Neural crest cell (in vitro differentiated cells): ENCODE data around the gene EXPH5. TPM values are rescaled to one million over a fixed set of nuclear protein-coding genes. Genes with fewer than 3 reads are reported as not detected.

ENCODE experiments used
- DNase-seq: peaks from one replicate; pipeline ENCODE4 v3.0.0; 2021; ENCODE audit warnings: low read depth, mixed read lengths, low spot score
- H3K27ac Mint-ChIP-seq: one replicate; pipeline ENCODE4 v1.8.0; 2021; ENCODE audit warnings: mild to moderate bottlenecking, mixed read lengths; ENCODE audit not compliant: unreplicated experiment
- H3K27me3 Mint-ChIP-seq: 2 replicates; pipeline ENCODE4 v1.8.0; 2021; ENCODE audit warnings: low read depth, mild to moderate bottlenecking, mixed read lengths
- H3K36me3 Mint-ChIP-seq: 2 replicates; pipeline ENCODE4 v1.8.0; 2021; ENCODE audit warnings: low read depth, mild to moderate bottlenecking, mixed read lengths
- H3K4me1 Mint-ChIP-seq: 2 replicates; pipeline ENCODE4 v1.8.0; 2021; ENCODE audit warnings: mixed read lengths
- H3K4me3 Mint-ChIP-seq: one replicate; pipeline ENCODE4 v1.8.0; 2021; ENCODE audit warnings: mild to moderate bottlenecking, mixed read lengths
- H3K9me3 Mint-ChIP-seq: 2 replicates; pipeline ENCODE4 v1.8.0; 2021; ENCODE audit warnings: mixed read lengths
- CTCF ChIP-seq: fragments of 200-600 bp; sonication (generic); conservative IDR thresholded peaks from 2 replicates; pipeline ENCODE4 v1.5.0; 2021; ENCODE audit warnings: antibody characterized with exemption, mild to moderate bottlenecking
- total RNA-seq: library from RNA; stranded (reverse); gene quantifications from 2 replicates; pipeline ENCODE4 v1.2.1, GENCODE V29; 2021

Gene EXPH5
- total RNA-seq, 1 donor from 2014 or later, result 0.68 TPM

DNA sequence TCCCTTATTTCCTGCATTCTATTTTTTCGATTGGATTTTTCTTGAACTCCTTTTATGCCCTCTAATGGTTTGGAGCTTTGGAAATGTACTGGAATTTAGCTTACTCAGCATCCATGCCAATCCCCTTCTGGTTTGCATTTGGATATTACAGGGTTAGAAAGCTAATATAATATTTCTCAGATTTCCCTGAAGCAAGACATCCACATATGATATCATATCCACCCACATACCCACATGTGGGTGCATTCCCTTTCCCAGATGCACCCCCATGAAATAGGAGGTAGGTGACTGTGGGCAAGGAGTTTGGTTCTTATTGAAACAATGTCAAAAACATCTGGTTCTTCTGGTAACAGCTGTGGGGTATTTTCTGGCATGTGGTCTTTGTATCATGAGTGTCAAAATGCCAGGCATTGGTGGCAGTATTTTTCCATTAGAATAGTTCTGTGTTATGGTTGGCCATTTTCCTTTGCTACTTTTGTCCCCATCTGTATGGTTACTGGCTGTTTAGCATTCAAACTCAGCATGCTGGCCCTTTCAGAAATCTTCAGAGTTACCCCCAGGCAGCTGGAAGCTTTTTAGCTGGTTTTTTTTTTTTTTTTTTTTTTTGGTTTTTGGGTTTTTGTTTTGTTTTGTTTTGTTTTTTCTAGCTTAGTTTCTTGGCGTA lies 38.6 kb upstream of the EXPH5 start:
- peaks cover under 1% of the 10 kb centered on the region for H3K27me3 Mint-ChIP-seq
- no peak for TF ChIP-seq CTCF
- H3K4me1 Mint-ChIP-seq, result peaks cover 7% of the 10 kb centered on the region
- no peaks in the 10 kb centered on the region for H3K36me3 Mint-ChIP-seq
- no peak overlapping the region for H3K4me3 Mint-ChIP-seq
- peaks cover 4% of the 10 kb centered on the region for H3K9me3 Mint-ChIP-seq
- H3K27ac Mint-ChIP-seq, result no peak overlapping the region
- DNase-seq, result no peak

DNA sequence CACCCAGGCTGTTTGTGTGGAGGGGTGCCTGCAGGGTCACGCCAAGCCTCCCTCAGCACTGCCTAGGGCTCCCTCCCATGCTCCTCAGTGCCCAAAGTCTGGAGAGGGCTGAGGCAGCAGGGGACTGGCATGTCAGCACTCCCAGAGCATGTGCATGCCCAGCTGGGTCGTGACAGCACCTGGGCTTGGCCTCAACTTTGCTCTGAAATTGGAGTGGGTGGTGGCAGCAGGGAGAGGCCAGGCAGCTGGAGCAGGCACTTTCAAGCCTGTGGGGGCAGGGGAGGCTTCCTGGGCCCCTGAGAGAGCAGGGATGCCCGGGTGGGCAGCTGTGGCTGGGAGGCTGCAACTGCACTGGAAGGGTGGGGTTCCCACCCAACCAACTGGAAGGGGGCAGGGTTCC lies 35.7 kb upstream of the EXPH5 start:
- peaks cover 7% of the 10 kb centered on the region for H3K4me1 Mint-ChIP-seq
- no peak for DNase-seq
- H3K4me3 Mint-ChIP-seq, result no peak overlapping the region
- no peak overlapping the region for H3K27ac Mint-ChIP-seq
- no peak for TF ChIP-seq CTCF
- peaks cover 4% of the 10 kb centered on the region for H3K9me3 Mint-ChIP-seq
- no peaks in the 10 kb centered on the region for H3K27me3 Mint-ChIP-seq
- no peaks in the 10 kb centered on the region for H3K36me3 Mint-ChIP-seq

- Mint-ChIP-seq H3K9me3 (peaks cover 4% of the 10 kb centered on the region), H3K27me3 (no peaks in the 10 kb centered on the region), H3K36me3 (no peaks in the 10 kb centered on the region), H3K27ac (no peak overlapping the region), H3K4me3 (no peak overlapping the region), H3K4me1 (peaks cover 7% of the 10 kb centered on the region)
- no peak for TF ChIP-seq CTCF
- no peak for DNase-seq
Observed at GRCh38 chr11:108628812-108629211, 35.2 kb upstream of the EXPH5 start.

DNA sequence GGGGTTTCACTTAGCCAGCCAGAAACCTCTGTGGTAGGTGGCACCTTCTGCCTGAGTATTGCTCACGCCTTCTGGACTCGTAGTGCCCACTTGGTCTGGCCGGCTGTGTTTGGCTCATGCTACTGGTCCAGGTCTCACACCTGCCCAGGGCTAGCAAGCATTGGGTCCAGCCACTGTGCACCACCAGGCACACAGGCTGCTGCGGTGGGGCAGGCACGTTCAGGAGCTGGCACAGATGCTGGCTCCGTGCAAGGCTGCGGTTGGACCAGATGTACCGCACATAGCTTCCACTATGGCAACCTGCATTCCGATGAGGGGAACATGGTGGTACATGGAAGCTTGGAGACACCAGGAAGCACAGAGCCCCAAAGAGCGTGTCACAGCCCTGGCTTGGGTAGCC lies 34.8 kb upstream of the EXPH5 start:
- peaks cover 7% of the 10 kb centered on the region for H3K4me1 Mint-ChIP-seq
- H3K4me3 Mint-ChIP-seq, result no peak overlapping the region
- no peak for DNase-seq
- peaks cover 4% of the 10 kb centered on the region for H3K9me3 Mint-ChIP-seq
- no peak for TF ChIP-seq CTCF
- no peaks in the 10 kb centered on the region for H3K36me3 Mint-ChIP-seq
- no peaks in the 10 kb centered on the region for H3K27me3 Mint-ChIP-seq
- H3K27ac Mint-ChIP-seq, result no peak overlapping the region

- TF ChIP-seq CTCF, result no peak
- H3K27ac Mint-ChIP-seq, result no peak overlapping the region
- no peak for DNase-seq
- H3K36me3 Mint-ChIP-seq, result no peaks in the 10 kb centered on the region
- H3K9me3 Mint-ChIP-seq, result peaks cover 4% of the 10 kb centered on the region
- H3K27me3 Mint-ChIP-seq, result no peaks in the 10 kb centered on the region
- no peaks in the 10 kb centered on the region for H3K4me1 Mint-ChIP-seq
- no peak overlapping the region for H3K4me3 Mint-ChIP-seq
Observed at GRCh38 chr11:108624196-108624925, 30.8 kb upstream of the EXPH5 start.
